ENCODE results near the gene SP6.

DNA sequence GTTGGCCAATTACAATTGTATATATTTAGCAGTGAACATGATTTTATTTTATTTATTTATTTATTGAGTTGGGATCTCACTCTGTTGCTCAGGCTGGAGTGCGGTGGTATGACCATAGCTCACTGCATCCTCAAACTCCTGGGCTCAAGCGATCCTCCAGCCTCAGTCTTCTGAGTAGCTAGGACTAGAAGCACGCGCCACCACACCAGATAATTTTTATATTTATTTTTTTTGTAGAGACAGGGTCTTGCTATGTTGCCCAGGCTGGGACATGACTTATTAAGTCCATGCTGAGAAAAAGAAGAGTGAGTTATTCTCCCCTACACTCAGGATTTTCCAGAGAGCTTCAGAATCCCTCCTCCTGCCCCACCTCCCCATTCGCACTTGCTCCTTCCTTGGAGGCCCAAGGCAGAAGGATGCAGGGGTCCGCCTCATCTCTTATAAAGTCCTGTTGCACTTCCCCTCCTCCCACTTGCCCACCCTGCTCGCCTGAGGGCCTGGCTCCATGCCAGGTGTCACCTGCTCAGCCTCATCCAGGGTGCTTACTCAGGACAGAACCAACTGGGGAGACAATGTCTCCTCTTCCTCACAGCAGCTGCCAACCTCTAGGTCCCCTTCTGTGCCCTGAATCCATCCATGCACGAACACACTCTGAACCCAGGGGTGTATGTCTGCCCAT is 29.0 kb upstream of the SP6 start:
- TF ChIP-seq ZNF274 (IDR thresholded peaks at IDR 0.05; ENCODE audit: low read depth, low read length) (no peak), YY1 (IDR thresholded peaks at IDR 0.05; ENCODE audit: insufficient read depth, insufficient read length) (no peak), SUZ12 (IDR thresholded peaks at IDR 0.05; ENCODE audit: extremely low read depth, insufficient read depth, insufficient read length) (no peak)

Data from NT2/D1 (cell line).